DMS79 treated with DMSO at 0.1 percent for 48 hours (cell line): ENCODE data around the gene RPS26.
"Not testable (repeated sequence)": the region's sequence is repeated elsewhere in the genome, so short reads cannot be mapped to it uniquely, and the experiment has no call there.

Source experiments
- DNase-seq: peaks from one replicate; lab custom pipeline; 2025; lab: John Stamatoyannopoulos, UW

Gene RPS26

GRCh38 chr12:56021889-56022497 is 19.7 kb upstream of the RPS26 start:
- peak; percentile 2 for DNase-seq

DNA sequence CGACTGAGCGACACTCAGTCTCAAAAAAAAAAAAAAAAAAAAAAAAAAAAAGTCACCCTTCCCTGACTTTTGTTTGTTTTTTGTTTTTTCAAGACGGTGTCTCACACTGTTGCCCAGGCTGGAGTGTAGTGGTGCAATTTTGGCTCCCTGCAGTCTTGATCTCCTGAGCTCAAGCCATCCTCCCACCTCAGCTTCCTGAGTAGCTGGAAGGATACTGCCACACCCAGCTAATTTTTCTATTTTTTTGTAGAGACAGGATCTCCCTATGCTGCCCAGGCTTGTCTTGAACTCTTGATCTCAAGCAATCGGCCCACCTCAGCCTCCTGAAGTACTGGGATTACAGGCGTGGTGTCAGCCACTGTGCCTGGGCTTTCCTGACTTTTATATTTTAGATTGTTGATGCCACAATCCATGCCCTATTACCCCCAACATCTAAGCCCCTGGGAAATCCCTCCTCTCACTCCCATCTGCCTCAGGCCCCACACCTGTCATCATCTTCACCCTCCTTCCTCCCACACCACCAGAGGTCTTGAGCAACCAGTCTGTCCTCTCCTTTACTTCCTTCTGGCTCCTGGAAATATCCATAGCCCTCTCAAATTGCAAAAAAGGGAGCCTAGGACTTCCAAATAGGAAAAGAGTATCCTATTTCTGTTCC is 13.1 kb upstream of the RPS26 start:
- no peak for DNase-seq

GRCh38 chr12:56029166-56029519 is 12.6 kb upstream of the RPS26 start:
- DNase-seq = no peak

DNA sequence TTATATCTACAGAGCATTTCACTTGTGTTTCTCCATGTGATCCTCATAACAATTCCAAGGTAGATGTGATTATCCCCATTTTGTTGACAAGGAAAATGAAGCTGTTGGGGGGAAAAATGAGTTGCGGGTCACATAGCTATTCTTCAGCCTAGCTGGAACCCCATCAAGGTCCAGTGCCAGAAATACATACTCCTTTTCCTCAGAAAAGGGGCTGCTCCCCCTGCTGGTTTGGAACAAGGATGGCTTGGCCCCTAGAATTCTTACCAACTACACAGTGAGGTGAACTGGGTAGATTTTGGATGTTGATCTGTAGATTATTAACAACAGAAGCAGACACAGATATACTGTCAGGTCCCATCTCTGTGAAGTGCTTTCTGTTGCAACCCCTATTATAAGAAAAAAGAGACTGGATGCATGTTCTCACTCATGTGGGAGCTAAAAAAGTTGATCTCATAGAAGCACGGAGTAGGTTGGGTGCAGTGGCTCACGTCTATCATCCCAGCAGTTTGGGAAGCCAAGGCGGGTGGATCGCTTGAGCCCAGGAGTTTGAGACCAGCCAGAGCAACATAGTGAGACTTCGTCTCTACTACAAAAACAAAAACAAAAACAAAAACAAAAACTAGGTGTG is 11.9 kb upstream of the RPS26 start:
- no peak for DNase-seq

DNA sequence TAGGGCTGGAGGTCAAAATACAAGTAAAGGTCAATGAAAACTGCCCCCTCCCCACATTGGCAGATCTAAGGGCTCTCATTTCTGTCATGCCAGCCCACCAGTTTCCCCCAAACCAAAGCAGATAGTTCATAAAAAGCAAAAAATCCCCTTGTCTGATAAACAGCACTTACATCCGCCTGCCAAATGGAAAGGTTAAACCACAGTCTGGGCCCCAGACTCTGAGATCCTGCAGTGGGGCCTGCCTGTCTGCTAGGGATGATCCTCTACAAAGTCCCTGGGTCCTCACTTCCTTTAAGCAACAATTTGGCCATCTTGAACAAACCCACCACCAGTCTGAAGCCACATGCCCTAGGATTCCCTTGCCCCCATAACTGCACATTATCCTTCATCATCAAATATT is 9.7 kb upstream of the RPS26 start:
- DNase-seq = no peak

- no peak for DNase-seq
Observed at GRCh38 chr12:56034586-56035332, 7.0 kb upstream of the RPS26 start.

DNA sequence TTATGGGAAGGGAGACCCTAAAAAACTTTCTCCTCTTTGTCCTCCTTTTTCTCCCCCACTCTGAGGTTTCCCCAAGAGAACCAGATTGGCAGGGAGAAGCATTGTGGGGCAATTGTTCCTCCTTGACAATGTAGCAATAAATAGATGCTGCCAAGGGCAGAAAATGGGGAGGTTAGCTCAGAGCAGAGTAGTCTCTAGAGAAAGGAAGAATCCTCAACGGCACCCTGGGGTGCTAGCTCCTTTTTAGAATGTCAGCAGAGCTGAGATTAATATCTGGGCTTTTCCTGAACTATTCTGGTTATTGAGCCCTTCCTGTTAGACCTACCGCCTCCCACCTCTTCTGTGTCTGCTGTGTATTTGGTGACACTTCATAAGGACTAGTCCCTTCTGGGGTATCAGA is 4.6 kb upstream of the RPS26 start:
- no peak for DNase-seq

GRCh38 chr12:56038022-56038655 is 3.6 kb upstream of the RPS26 start:
- no peak for DNase-seq

- DNase-seq = no peak
Observed at GRCh38 chr12:56040151-56040550, 1.6 kb upstream of the RPS26 start.

DNA sequence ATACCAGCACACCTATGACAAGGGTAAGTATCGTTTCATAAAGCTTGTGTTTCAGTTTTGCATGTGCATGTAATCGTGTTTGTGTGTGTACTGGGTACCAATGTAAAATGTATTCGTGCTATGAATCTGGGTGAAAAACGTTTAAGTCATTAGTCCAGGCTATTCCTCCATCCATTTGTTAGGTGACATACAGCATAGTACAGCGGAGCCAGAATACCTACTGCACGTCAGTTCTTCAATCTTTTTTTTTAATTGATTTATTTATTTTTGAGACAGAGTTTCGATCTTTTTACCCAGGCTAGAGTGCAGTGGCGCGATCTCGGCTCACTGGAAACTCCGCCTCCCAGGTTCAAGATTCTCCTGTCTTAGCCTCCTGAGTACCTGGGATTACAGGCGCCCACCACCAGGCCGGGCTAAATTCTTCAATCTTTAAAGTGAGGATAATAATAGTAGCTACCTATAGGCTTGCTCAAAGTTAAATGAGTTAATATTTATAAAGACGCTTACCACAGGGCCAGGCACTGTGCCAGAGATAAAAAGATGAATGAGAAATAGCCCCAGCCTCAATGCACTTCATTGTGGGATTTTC is 661 bp upstream of the RPS26 start:
- peak; percentile 55 for DNase-seq

GRCh38 chr12:56042430-56042813 is 704 bp downstream of the RPS26 start:
- DNase-seq = not testable (repeated sequence)

- DNase-seq = no peak
Observed at GRCh38 chr12:56042843-56043242, 1.1 kb downstream of the RPS26 start.

- DNase-seq = no peak
Observed at GRCh38 chr12:56046027-56046780, 4.5 kb downstream of the RPS26 start.

DNA sequence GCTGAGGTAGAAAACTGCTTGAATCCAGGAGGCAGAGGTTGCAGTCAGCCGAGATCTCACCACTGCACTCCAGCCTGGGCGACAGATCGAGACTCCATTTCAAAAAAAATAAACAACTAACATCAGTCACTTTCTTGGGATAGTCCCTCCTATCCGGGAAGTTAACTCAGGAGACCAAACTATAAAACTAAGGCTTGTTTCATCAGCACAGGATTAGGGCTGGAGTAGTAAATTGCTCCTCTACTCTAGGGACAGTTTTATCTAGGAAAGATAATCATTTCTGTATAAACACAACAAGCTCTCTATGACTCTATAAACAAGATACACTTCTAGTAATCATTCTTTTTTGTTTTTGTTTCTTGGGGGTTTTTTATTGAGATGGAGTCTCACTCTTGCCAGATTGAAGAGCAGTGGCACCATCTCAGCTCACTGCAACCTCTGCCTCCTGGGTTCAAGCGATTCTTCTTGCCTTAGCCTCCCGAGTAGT is 11.7 kb downstream of the RPS26 start:
- no peak for DNase-seq

GRCh38 chr12:56059964-56060363 is 18.2 kb downstream of the RPS26 start:
- DNase-seq = not testable (repeated sequence)

- DNase-seq = no peak
Observed at GRCh38 chr12:56061982-56062381, 20.3 kb downstream of the RPS26 start.

- no peak for DNase-seq
Observed at GRCh38 chr12:56062996-56063395, 21.3 kb downstream of the RPS26 start.

- DNase-seq = no peak
Observed at GRCh38 chr12:56071648-56072047, 29.9 kb downstream of the RPS26 start.

GRCh38 chr12:56074396-56074795 is 32.7 kb downstream of the RPS26 start:
- DNase-seq = no peak

DNA sequence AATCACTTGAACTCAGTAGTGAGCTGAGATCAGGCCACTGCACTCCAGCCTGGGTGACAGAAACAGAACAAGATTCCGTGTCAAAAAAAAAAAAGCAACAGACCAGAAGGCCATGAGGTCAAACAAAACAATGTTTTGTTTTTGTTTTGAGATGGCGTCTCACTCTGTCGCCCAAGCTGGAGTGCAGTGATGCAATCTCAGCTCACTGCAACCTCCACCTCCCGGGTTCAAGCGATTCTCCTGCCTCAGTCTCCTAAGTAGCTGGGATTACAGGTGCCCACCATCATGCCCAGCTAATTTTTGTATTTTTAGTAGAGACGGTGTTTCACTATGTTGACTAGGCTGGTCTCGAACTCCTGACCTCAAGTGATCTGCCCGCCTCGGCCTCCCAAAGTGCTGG is 36.2 kb downstream of the RPS26 start:
- not testable (repeated sequence) for DNase-seq

GRCh38 chr12:56078427-56078826 is 36.7 kb downstream of the RPS26 start:
- DNase-seq = no peak
